Peyer's patch (tissue), 4 donors: Measurements from ENCODE around the gene SPAG7. TPM values are rescaled to one million over a fixed set of nuclear protein-coding genes. Genes with fewer than 3 reads are reported as not detected.

Source experiments
- DNase-seq, 3 donors: peaks; one replicate each; pipeline ENCODE4 v3.0.0-alpha.2; 2017 to 2019
- H3K27ac ChIP-seq, 4 donors: fragments of 200-600 bp; sonication (generic); one replicate each; pipeline ENCODE4 v1.5.1; 2016 to 2019
- H3K27me3 ChIP-seq, 2 donors: fragments of 200-600 bp; sonication (generic); one replicate each; pipeline ENCODE4 v1.5.1; 2019
- H3K36me3 ChIP-seq, 3 donors: fragments of 200-600 bp; sonication (generic); one replicate each; pipeline ENCODE4 v1.5.1; 2016 to 2019
- H3K4me1 ChIP-seq, 4 donors: fragments of 200-600 bp; sonication (generic); one replicate each; pipeline ENCODE4 v1.5.1; 2016 to 2019
- H3K4me3 ChIP-seq, 4 donors: fragments of 200-600 bp; sonication (generic); 1 replicate in 3 of 4; 2 replicates in 1 of 4; pipeline ENCODE4 v1.5.1; 2016 to 2019; ENCODE audit warnings: mild to moderate bottlenecking in 1 of 4
- H3K9me3 ChIP-seq, 4 donors: fragments of 200-600 bp; sonication (generic); one replicate each; pipeline ENCODE4 v1.5.1; 2016 to 2019; ENCODE audit warnings: mild to moderate bottlenecking in 1 of 4
- POLR2A ChIP-seq, 2 donors: fragments of 450-650 bp; IDR thresholded peaks; one replicate each; pipeline ENCODE4 v1.5.1; 2017; ENCODE audit warnings: antibody characterized with exemption in 2 of 2, mild to moderate bottlenecking in 2 of 2, moderate library complexity in 2 of 2
- total RNA-seq, 4 donors: library from RNA; depleted of rRNA; stranded (reverse); fragments of >200 nt; gene quantifications; one replicate each; pipeline ENCODE4 v1.1.0, GENCODE V29; 2016
- TF ChIP-seq, protein P1 (sequence below), 6 experiments: fragments of 450-650 bp in 4 of 6; fragments of 200-600 bp in 2 of 6; sonication (generic) in 1 of 6; IDR thresholded peaks; one replicate each; pipeline ENCODE4 v1.5.1; 2017 to 2019; ENCODE audit warnings: antibody characterized with exemption in 6 of 6, mild to moderate bottlenecking in 3 of 6, moderate library complexity in 1 of 6

The SPAG7 gene
- total RNA-seq, 4 donors from 2014 or later: 34.2 to 85.0 (median 48.9) TPM

DNA sequence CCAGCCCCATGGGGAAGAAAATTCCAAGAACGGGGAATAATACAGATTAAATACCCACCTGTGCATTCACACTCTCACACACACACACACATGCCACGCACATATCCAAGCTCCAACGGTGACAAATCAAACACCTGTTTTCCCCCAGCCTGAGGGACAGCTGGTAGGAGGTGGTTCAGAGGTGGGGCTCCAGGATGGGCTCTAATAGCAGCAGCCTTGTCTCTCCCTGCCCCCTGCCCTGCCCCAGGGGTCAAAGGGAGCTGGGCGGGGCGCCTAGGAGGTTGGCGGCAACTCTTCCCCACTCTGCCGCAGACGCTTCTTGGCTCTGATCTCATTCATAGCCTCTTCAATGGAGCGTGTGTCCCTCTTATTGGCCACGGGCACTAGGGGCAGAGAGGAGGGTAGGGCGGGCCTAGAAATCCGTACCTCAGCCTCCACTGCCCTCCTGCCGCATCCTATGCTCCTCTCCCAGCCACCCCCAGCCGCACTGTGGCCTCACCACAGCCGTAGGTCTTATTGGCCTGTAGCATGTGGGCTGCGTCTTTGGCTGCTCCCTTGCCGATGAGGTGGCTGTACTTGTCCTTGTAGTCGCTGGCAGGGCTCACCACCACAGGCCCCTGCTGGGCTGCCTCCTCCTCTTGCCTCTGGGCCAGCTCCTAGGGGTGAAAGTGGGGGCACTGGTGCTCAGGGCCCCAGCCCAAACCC is 8.2 kb downstream of the SPAG7 start:
- Histone ChIP-seq H3K4me3 (no peak overlapping the region), H3K27me3 (no peaks in the 10 kb centered on the region), H3K27ac (peak overlapping the region in 2 of 4 donors; percentile 56 to 66), H3K4me1 (peaks cover 0 to 18% (median 0%) of the 10 kb centered on the region in 4 donors), H3K9me3 (no peaks in the 10 kb centered on the region), H3K36me3 (peaks cover 0 to 19% (median 0%) of the 10 kb centered on the region in 3 donors)
- peak in 2 of 3 donors; percentile 73 to 83 for DNase-seq
- TF ChIP-seq, protein P1, sequence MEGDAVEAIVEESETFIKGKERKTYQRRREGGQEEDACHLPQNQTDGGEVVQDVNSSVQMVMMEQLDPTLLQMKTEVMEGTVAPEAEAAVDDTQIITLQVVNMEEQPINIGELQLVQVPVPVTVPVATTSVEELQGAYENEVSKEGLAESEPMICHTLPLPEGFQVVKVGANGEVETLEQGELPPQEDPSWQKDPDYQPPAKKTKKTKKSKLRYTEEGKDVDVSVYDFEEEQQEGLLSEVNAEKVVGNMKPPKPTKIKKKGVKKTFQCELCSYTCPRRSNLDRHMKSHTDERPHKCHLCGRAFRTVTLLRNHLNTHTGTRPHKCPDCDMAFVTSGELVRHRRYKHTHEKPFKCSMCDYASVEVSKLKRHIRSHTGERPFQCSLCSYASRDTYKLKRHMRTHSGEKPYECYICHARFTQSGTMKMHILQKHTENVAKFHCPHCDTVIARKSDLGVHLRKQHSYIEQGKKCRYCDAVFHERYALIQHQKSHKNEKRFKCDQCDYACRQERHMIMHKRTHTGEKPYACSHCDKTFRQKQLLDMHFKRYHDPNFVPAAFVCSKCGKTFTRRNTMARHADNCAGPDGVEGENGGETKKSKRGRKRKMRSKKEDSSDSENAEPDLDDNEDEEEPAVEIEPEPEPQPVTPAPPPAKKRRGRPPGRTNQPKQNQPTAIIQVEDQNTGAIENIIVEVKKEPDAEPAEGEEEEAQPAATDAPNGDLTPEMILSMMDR (IDR thresholded peaks at IDR 0.05): no peak
- no peak for TF ChIP-seq POLR2A (IDR thresholded peaks at IDR 0.05)

DNA sequence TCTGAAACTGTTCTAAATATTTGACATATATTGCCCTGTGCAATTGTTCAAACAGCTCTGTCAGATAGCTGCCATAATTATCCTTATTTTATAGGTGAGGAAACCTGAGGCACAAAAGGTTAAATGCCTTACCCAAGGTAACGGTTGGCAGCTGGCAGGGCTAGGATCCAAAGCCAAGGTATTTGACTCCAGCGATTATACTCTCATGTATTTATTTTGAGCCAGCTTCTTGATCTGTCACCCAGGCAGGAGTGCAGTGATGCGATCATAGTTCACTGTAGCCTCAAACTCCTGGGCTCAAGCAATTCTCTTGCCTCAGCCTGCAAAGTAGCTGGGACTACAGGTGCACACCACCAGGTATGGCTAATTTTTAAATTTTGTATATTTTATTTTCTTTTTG is 9.5 kb downstream of the SPAG7 start:
- Histone ChIP-seq H3K27ac (no peak overlapping the region), H3K4me3 (no peak overlapping the region), H3K27me3 (no peaks in the 10 kb centered on the region), H3K9me3 (no peaks in the 10 kb centered on the region), H3K36me3 (peaks cover 0 to 19% (median 0%) of the 10 kb centered on the region in 3 donors), H3K4me1 (peaks cover 0 to 18% (median 0%) of the 10 kb centered on the region in 4 donors)
- DNase-seq: no peak
- TF ChIP-seq, protein P1 (IDR thresholded peaks at IDR 0.05): no peak
- no peak for TF ChIP-seq POLR2A (IDR thresholded peaks at IDR 0.05)

DNA sequence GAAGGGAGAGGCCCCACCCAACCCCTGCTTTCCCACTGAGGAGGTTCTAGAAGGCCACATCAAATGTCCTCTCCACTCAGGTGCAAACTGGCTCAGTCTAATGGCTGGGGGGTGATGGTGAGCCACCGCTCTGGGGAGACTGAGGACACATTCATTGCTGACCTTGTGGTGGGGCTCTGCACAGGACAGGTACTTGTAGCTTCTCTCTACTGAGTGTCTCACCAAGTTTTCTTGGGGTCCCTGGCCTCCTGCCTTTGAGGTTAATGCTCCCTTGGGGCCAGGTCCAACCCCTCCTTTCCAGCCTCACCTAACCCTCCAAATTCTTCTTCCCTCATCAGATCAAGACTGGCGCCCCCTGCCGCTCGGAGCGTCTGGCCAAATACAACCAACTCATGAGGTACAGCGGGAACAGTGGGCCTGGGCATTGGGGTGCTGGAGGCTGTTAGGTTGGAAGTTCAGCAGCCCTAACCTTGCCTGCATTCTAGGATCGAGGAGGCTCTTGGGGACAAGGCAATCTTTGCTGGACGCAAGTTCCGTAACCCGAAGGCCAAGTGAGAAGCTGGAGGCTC is 11.0 kb downstream of the SPAG7 start:
- DNase-seq: peak in 1 of 3 donors; percentile 56
- Histone ChIP-seq H3K27ac (no peak overlapping the region), H3K9me3 (no peaks in the 10 kb centered on the region), H3K4me1 (peaks cover 0 to 18% (median 0%) of the 10 kb centered on the region in 4 donors), H3K27me3 (no peaks in the 10 kb centered on the region), H3K4me3 (no peak overlapping the region), H3K36me3 (peaks cover 0 to 19% (median 0%) of the 10 kb centered on the region in 3 donors)
- no peak for TF ChIP-seq POLR2A (IDR thresholded peaks at IDR 0.05)
- TF ChIP-seq, protein P1 (IDR thresholded peaks at IDR 0.05): peak in 4 of 6 experiments; percentile 5 to 18 (median 10)

DNA sequence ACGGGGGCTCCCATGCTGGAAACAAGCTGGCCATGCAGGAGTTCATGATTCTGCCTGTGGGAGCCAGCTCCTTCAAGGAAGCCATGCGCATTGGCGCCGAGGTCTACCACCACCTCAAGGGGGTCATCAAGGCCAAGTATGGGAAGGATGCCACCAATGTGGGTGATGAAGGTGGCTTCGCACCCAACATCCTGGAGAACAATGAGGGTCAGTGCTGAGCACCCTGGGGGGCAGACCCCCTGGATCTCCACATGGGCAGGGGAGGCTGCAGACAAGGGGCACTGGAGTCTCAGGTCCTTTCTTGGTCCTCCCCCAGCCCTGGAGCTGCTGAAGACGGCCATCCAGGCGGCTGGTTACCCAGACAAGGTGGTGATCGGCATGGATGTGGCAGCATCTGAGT is 12.5 kb downstream of the SPAG7 start:
- Histone ChIP-seq H3K4me3 (no peak overlapping the region), H3K27ac (no peak overlapping the region), H3K4me1 (peaks cover 4 to 25% (median 6%) of the 10 kb centered on the region in 4 donors), H3K36me3 (peaks cover 0 to 9% (median 0%) of the 10 kb centered on the region in 3 donors), H3K27me3 (no peaks in the 10 kb centered on the region), H3K9me3 (no peaks in the 10 kb centered on the region)
- peak in 1 of 3 donors; percentile 29 for DNase-seq
- TF ChIP-seq, protein P1 (IDR thresholded peaks at IDR 0.05): no peak
- TF ChIP-seq POLR2A (IDR thresholded peaks at IDR 0.05): no peak

DNA sequence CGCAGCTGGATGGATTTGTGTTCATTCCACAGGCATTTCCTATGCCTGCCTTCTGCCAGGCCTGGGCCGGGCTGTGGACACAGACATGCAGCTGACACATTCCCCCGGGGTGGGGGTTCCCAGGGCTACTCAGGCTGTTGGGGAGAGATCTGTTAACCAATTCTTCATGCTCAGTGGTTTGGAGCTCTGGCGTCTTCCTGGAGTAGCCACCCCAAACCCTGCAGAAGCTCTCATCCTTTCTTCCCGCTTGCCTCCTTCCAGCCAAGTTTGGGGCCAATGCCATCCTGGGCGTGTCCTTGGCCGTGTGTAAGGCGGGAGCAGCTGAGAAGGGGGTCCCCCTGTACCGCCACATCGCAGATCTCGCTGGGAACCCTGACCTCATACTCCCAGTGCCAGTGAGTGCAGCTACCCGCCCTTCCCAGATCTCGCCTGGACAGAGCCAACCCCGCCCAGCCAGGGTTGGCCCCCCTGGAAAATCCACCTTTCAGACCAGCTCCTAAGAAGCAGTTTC is 14.1 kb downstream of the SPAG7 start:
- Histone ChIP-seq H3K9me3 (no peaks in the 10 kb centered on the region), H3K27ac (no peak overlapping the region), H3K4me1 (peaks cover 4 to 13% (median 8%) of the 10 kb centered on the region in 4 donors), H3K27me3 (no peaks in the 10 kb centered on the region), H3K36me3 (no peaks in the 10 kb centered on the region), H3K4me3 (no peak overlapping the region)
- peak in 1 of 3 donors; percentile 48 for DNase-seq
- no peak for TF ChIP-seq POLR2A (IDR thresholded peaks at IDR 0.05)
- TF ChIP-seq, protein P1 (IDR thresholded peaks at IDR 0.05): no peak
